Measurements from ENCODE around the gene NPTX2. TPM values are rescaled to one million over a fixed set of nuclear protein-coding genes. Genes with fewer than 3 reads are reported as not detected.
A peak's percentile ranks its signal among the peaks of the same experiment; 100 is the strongest.

The NPTX2 gene
- total RNA-seq, 1 experiment from 2014 or later: 0.58 TPM

DNA sequence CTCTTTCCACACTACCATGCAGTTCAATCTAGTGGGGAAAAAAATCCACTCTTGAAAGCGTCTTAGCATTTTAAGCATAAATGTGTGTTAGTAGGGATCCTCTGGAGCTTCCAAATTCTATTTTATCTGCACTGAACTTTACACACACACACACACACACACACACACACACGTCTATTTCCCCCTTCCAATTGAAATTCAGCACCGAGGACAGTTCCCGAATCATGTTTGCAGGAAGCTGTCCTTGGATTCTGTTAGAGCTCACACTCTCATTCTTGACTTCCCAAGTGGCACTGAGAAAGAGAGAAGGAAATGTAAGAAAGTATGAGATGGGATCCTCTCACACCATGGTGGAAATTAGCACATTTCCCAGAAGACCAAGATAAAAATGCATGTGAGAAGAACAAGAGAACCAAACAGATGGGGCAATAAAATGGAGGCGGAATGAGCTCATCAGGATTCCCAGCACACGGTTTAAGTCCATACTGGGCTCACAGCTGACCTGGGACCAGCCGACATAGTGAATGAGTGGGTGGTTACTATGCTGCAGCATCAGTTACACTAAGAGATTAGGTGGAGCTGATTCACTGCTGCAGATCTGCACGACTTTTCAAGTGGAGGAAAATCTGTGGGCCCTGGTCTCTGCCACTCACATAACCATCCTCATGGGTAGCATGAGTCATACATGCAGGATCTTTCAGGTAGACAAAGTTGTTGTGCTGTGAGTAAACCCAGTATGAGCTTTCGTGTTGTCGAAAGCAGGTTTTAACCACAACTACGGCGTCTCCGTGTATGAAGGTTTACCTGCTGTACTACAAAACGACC, 3.3 kb upstream of the NPTX2 start:
- peak; percentile 22 for DNase-seq (ENCODE audit: low read depth, low spot score)
- in situ Hi-C loops (cut with HindIII; ENCODE audit: low pct_unique_long_range_greater_than_20kb, low sequenced_read_pairs): no loop called here

DNA sequence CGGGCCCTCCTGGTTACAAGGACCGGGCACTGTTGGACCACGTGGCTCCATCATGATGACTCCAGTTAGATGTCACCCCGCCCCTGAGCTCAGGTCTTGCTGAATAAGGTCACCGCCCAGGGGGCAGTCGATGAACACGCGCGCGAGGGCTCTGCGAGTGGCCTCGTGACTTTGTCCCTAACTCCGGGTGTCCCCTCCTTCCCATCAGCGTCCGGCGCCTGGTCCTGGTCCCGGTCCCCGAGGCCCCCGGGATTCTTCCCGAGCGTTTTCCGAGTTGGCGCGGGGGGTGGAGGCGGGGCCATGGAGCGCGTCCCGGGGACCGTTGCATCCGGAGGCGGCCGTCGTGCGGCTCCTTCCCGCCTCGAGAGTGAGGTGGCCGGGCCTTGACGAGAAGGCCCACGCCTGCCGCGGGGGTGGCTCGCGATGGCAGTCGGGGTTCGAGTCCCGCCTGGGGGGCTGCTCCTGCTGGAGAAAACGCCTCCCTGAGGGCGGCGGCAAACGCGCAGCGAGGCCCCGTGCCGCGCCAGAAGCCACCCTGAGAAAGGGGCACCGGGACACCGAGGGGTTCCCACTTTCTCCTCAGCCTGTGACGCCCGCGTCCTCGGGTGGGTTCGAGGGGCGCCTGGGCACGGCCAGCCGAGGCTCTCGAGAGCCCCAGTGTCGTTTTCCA, 569 bp upstream of the NPTX2 start:
- no peak for DNase-seq (ENCODE audit: low read depth, low spot score)

DNA sequence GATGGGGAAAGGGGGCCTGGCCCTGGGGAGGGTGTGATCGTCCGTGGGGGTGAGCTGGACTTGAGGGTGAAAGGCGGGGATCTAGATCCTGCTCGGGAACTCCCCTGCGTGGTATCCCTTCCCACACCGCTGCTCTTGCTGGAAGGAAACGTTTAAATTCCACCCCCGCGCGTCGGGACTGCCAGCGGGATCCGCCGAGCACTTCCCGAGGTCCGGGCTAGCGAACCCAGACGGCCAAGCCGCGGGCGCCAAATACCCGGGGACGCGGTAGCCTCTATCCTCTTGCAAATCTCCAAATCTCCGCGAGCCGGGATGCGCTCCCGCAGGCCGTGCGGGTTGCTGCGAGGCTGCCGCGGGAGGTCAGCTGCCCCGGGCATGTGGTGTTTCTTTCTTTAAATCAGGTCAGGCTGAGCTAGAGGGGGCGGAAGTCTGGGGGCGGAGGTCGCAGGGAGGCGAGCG, 904 bp downstream of the NPTX2 start:
- DNase-seq (ENCODE audit: low read depth, low spot score): no peak
- in situ Hi-C loops (cut with HindIII; ENCODE audit: low pct_unique_long_range_greater_than_20kb, low sequenced_read_pairs): no loop called here

More for the DNA sequence above, 569 bp upstream of the NPTX2 start:
- in situ Hi-C loops (cut with HindIII; ENCODE audit: low pct_unique_long_range_greater_than_20kb, low sequenced_read_pairs): no loop called here

DNA sequence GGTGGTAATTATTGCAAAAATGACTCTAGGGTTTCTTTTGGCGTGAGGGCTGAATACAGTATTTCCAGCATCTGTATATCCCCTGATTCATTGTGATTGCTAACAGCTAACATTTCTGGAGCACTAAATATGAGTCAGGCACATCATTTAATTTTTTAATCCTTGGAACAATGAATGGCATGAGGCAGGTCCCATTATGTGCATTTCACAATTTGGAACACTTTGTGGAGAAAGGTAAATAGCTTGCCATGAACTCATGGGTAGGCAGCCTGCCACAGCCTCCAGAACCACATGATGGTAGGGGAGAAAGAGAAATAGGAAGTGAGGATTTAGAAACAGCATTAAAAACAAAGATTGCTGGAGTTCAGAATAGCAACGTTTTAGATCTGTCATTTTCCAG, 1.7 kb downstream of the NPTX2 start:
- DNase-seq (ENCODE audit: low read depth, low spot score): no peak
- in situ Hi-C loops (cut with HindIII; ENCODE audit: low pct_unique_long_range_greater_than_20kb, low sequenced_read_pairs): no loop called here

DNA sequence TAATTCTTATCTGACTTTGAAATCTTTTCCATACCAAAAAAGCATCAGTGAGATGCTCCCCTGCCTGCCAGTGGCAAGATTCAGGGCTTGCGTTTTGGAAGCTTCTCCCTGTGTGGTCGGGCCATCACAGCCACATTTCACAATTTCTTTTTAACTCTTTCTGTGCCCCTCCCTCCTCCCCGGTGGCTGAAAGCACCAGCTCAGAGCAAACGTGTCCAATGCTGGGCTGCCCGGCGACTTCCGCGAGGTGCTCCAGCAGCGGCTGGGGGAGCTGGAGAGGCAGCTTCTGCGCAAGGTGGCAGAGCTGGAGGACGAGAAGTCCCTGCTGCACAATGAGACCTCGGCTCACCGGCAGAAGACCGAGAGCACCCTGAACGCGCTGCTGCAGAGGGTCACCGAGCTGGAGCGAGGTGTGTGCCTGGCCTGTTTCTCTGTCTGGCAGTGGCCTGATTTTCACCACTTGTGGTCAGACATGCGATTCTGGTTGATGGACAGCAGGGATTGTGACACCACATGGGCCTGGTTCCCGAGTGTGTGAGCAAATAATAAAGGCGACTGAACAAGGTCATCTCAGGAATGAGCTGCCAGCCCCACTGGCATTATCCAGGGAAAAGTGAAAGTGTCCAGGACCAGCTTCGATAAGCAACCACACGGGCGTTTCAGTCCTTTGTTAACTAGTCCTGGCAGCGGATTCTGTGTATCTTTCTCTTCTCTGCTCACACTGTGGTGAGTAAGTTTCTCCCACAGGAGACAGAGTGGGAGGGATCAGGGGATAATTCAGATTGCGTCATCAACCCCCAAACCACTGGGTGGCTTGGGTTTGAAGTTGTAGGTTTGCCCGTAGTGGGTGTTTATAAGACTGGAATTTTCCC, 2.6 kb downstream of the NPTX2 start:
- DNase-seq (ENCODE audit: low read depth, low spot score): no peak
- in situ Hi-C loops (cut with HindIII; ENCODE audit: low pct_unique_long_range_greater_than_20kb, low sequenced_read_pairs): no loop called here

GRCh38 chr7:98621573-98622482, 4.7 kb downstream of the NPTX2 start:
- DNase-seq (ENCODE audit: low read depth, low spot score): no peak
- in situ Hi-C loops (cut with HindIII; ENCODE audit: low pct_unique_long_range_greater_than_20kb, low sequenced_read_pairs): no loop called here

DNA sequence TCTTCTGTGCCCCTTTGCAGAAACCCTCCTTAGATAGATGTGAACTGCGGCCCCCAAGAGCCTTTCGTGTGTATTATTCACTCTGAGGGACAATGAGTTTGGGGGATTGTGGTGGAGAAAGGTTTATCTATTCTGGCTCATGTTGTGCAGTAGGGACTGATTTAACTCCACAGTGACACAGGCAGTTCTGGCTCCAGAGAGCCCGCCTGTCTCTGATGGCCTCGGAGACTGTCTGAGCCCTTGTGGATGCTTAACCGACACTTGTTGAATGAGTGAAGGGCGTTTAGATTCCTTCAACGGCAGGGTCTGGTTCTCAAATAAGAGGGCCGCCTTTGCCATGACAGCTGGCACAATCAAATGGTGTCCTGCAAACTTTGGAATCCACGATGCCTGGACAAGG, 5.8 kb downstream of the NPTX2 start:
- no peak for DNase-seq (ENCODE audit: low read depth, low spot score)
- in situ Hi-C loops (cut with HindIII; ENCODE audit: low pct_unique_long_range_greater_than_20kb, low sequenced_read_pairs): no loop called here

DNA sequence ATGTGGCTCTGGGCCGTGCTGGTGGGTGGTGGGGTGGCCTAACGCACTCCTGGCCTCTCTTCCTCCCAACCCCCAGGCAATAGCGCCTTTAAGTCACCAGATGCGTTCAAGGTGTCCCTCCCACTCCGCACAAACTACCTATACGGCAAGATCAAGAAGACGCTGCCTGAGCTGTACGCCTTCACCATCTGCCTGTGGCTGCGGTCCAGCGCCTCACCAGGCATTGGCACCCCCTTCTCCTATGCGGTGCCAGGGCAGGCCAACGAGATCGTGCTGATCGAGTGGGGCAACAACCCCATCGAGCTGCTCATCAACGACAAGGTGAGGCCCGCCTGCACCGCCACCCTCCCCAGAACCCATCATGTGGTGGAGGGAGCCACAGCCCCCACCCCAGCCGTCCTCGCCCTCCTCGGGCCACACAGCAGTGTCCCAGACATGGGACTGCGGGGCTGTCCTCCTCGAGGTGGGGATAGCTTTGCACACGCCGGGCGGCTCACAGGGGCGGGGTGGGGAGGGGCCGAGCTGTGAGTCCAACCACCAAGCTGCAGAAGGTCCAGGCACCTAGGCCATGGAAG, 7.8 kb downstream of the NPTX2 start:
- no peak for DNase-seq (ENCODE audit: low read depth, low spot score)
- in situ Hi-C loops (cut with HindIII; ENCODE audit: low pct_unique_long_range_greater_than_20kb, low sequenced_read_pairs): no loop called here

DNA sequence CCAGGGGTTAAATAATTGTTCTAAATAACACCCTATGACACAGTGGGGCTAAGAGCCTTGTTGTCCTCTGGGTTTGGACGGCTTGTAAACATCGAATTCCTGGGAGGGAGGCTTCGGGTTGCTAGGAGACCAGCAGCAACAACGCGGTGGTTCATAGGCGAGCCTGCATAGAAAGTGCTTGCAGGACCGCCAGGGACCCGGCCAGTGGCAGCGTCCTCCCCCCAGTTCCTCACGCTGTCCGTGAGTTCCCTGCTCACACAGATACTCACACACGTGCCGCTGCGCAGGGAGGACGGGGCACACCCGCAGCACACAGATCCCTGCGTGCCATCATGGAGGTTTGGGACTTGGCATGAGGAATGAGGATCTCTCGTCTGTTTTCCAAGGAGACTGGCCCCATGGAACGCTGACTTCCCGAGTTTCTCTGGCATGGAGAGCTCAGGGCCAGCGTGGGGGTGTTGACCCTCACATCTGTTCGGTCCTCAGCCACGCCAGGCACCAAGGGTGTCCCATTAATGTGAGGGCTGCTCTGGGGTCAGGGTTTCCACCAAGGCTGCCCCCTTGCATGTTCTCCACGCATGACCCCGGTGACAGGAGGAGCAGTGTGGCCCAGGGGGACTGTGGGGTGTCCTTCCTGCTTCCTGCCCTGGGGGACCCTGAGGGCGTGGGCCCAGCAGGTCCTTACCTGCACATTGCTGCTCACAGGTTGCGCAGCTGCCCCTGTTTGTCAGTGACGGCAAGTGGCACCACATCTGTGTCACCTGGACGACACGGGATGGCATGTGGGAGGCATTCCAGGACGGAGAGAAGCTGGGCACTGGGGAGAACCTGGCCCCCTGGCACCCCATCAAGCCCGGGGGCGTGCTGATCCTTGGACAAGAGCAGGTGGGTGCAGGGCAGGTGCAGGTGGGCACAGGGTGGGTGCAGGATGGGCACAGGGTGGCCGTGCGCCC, 9.7 kb downstream of the NPTX2 start:
- DNase-seq (ENCODE audit: low read depth, low spot score): no peak

GRCh38 chr7:98627413-98627790, 10.3 kb downstream of the NPTX2 start:
- no peak for DNase-seq (ENCODE audit: low read depth, low spot score)
- in situ Hi-C loops (cut with HindIII; ENCODE audit: low pct_unique_long_range_greater_than_20kb, low sequenced_read_pairs): no loop called here

More for the DNA sequence above, 9.7 kb downstream of the NPTX2 start:
- in situ Hi-C loops (cut with HindIII; ENCODE audit: low pct_unique_long_range_greater_than_20kb, low sequenced_read_pairs): no loop called here

- in situ Hi-C loops (cut with HindIII; ENCODE audit: low pct_unique_long_range_greater_than_20kb, low sequenced_read_pairs): no loop called here
- no peak for DNase-seq (ENCODE audit: low read depth, low spot score)
These were observed 11.3 kb downstream of the NPTX2 start for GRCh38 chr7:98628418-98628817.

DNA sequence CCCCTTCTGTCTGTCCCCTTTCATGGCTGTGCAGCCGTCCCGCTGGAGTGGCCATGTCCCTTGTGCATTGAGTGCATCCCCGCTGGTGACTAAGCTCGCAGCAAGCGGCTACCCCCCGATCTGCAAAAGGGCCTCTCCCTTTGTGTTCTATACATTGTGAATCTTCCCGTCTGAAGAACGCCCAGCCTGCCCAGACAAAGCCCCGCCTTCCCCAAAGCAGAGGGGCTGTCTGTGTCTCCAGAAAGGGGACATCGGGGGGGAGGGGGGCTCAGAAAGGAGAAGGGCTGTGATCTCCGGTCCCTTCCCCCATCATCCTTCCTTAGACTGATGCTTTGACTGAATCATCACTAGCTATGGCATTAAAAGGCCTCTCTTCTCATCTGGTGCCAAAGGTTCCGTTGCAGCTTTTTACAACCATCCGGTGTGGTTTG, 11.9 kb downstream of the NPTX2 start:
- in situ Hi-C loops (cut with HindIII; ENCODE audit: low pct_unique_long_range_greater_than_20kb, low sequenced_read_pairs): no loop called here
- DNase-seq (ENCODE audit: low read depth, low spot score): no peak

GRCh38 chr7:98630149-98630548, 13.1 kb downstream of the NPTX2 start:
- in situ Hi-C loops (cut with HindIII; ENCODE audit: low pct_unique_long_range_greater_than_20kb, low sequenced_read_pairs): no loop called here

GRCh38 chr7:98630770-98631169, 13.7 kb downstream of the NPTX2 start:
- in situ Hi-C loops (cut with HindIII; ENCODE audit: low pct_unique_long_range_greater_than_20kb, low sequenced_read_pairs): no loop called here
- DNase-seq (ENCODE audit: low read depth, low spot score): no peak

More at GRCh38 chr7:98630149-98630548, 13.1 kb downstream of the NPTX2 start:
- no peak for DNase-seq (ENCODE audit: low read depth, low spot score)

GRCh38 chr7:98638853-98639252, 21.8 kb downstream of the NPTX2 start:
- in situ Hi-C loops (cut with HindIII; ENCODE audit: low pct_unique_long_range_greater_than_20kb, low sequenced_read_pairs): no loop called here

GRCh38 chr7:98640375-98640774, 23.3 kb downstream of the NPTX2 start:
- in situ Hi-C loops (cut with HindIII; ENCODE audit: low pct_unique_long_range_greater_than_20kb, low sequenced_read_pairs): no loop called here

More at GRCh38 chr7:98638853-98639252, 21.8 kb downstream of the NPTX2 start:
- no peak for DNase-seq (ENCODE audit: low read depth, low spot score)

More at GRCh38 chr7:98640375-98640774, 23.3 kb downstream of the NPTX2 start:
- no peak for DNase-seq (ENCODE audit: low read depth, low spot score)
